GM19043 (cell line): ENCODE data around the gene ATP9B.

Source experiments
- ATAC-seq: cut with Tn5 transposase; IDR thresholded peaks from one replicate; pipeline ENCODE4 v1.9.1; 2021; ENCODE audit warnings: low read depth; ENCODE audit not compliant: unreplicated experiment

The ATP9B gene

GRCh38 chr18:79388043-79388442, 318.8 kb downstream of the ATP9B start:
- no peak for ATAC-seq

DNA sequence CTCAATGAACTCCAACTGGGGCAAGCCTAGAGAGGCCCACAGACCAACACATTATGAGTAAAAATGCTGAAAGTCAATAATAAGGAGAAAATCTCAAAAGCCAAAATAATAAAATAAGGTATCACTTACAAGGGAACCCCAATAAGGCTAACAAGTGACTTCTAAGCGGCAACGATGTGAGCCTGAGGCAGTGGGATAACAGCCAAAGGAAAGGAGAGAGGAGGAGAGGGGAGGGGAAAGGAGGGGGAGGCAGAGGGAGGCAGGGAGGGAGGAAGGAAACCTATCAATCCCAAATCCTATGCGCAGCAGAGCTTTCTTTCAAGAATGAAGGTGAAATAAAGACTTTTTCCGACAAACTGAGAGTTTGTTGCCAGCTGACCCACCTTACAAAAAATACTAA, 320.5 kb downstream of the ATP9B start:
- ATAC-seq, result no peak

DNA sequence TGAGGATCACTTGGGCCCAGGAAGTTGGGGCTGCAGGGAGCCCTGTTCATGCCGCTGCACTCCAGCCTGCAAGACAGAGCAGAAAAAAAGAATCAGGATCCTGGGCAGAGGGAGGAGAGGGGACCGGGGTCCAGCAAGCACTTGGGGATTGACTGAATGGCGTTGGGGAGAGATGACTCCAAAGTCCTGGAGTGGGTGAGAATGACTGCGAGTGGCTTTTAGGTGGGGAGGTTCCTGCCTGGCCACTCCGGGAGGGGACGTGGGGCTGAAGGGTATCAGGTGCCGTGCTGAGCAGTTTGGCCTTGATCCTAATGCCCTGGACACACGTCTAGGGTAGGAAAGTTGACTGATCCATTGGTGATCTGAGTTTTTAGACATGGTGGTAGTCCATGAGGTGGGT, 323.0 kb downstream of the ATP9B start:
- no peak for ATAC-seq

DNA sequence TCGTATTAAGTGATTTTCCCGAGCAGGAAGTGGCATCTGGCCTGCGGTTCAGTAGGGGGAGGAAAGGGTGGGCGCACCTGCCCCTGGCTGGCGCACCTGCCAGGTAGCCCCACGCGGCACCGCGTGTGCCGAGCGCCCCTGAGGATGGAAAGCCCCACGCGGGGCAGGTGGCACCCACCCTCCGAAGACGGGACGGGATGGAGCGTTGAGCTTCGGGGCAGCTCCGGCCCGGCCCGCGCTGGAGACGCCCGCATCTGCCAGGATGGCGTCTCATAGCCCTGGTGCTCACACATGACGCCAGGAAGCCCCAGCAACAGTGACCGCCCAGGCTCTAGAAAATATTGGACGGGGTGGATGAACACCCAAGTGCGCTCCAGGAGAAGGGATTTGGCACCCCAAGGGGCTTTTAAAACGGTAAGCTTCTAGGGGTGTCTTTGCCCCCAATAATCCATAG, 324.0 kb downstream of the ATP9B start:
- no peak for ATAC-seq

DNA sequence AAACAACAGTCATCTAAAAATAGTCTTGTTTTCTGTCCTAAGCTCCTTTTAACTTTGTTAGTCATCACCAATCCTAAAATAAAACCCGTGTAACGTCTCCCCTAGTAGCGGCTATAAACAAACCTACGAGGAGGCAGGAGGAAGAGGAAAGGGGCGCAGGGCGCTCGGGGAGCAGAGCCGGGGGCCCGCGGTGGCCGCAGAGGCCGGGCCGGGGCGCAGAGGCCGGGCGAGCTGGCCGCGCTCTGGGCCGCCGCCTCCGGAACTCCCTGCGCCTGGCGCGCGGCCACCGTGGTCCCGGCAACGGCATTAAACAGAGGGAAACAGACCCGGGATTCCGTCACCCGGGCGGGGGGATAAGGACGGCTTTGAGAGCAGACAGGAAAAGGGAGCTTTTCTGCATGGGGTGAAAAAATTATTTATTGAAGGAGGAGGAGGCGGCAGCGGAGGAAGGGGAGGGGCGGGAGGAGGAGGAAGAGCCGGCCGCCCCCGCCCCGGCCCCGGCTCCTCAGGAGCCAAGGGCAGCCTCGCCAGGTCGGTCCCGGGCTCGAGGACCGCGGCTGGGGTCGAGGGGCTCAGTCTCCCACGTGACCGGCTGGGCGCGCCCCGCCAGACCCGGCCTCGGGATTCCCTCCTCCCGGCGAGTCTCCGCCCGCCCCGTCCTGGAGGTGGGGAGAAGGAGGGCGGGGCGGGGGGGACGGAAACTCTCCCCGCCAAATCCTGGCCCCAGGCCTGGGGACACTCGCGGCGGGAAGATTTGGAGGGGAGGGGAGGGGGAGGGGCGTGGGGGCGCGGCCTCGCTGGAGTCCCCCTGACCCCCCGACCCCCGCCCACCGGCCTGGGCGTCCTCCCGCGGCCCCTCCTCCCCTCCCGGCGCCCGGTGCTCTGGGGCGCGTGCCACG, 324.7 kb downstream of the ATP9B start:
- ATAC-seq, result no peak

GRCh38 chr18:79394534-79395307, 325.5 kb downstream of the ATP9B start:
- ATAC-seq, result no peak

DNA sequence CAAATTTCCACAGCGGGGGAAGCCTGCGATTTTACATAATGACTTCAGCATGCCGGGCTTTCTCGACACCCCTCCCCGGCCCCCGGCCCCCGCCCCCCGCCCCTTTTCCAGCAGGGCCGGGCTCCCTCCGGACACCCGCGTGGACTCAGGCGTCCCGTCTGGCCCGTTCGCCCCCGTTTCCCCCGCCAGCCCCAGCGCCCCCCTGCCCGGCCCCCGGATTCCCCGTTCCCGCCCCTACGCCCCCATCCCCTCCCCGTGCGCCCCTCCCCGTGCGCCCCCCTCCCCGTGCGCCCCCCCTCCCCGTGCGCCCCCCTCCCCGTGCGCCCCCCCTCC, 326.1 kb downstream of the ATP9B start:
- ATAC-seq, result no peak

- ATAC-seq, result no peak
These were observed 326.7 kb downstream of the ATP9B start, which contains the start of gene NFATC1 for GRCh38 chr18:79395761-79396404. Gene NFATC1, plus strand, starts transcription at chr18:79395930. Its CDS starts 295 bp downstream, at chr18:79396225.

- peak; percentile 29 for ATAC-seq
These were observed 327.4 kb downstream of the ATP9B start for GRCh38 chr18:79396431-79397246.

DNA sequence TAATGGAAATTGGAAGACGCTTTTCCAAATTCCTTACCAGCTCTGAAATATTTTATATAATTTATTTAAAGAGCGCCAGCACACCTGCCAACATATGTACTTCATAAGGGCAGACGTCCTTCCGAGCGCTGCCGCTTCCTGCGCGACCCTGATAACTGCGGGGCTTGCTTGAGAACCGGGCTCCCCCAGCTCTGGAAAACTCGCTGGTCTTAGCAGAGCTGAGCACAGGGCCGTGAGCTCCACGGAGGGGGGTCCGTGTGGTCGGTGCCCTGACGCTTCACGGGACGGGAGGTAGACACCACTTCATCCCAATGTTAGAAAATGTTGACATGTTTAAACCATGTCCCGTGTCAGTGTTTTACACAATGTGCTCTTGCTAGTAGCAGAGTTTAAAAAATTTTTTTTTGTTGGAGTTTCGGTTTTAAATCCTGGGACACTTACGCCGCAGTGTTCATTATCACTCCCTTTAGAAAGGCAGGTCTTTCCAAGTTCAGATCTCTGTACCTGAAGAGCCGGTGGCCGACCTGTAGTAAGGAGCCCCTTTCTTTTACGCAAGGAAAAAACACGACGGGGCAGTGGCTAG, 328.1 kb downstream of the ATP9B start:
- no peak for ATAC-seq

- ATAC-seq, result no peak
These were observed 328.9 kb downstream of the ATP9B start for GRCh38 chr18:79397830-79398761.

GRCh38 chr18:79399275-79400081, 330.3 kb downstream of the ATP9B start:
- no peak for ATAC-seq

DNA sequence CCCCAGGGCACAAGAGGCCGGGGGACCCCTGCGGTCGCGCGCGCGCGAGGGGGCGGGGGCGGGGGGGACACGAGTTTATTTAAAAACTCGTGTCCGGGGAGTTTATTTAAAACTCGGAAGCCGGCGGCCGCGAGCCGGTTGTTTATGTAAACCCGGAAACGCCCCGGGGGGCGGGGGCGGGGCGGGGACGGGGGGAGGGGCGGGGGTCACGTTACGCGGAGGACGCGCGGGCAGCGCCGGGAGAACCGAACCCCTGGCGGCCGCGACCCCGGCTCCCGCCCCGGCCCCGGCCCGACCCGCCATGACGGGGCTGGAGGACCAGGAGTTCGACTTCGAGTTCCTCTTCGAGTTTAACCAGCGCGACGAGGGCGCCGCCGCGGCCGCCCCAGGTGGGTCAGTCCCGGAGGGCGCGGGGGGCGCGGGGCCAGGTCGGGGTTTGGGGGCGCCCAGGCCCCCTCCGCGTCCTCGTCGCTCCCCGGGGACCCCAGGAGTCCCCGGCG, 330.9 kb downstream of the ATP9B start:
- no peak for ATAC-seq

- ATAC-seq, result no peak
These were observed 331.6 kb downstream of the ATP9B start for GRCh38 chr18:79400591-79401381.

- ATAC-seq, result no peak
These were observed 332.5 kb downstream of the ATP9B start for GRCh38 chr18:79401494-79402208.

- ATAC-seq, result no peak
These were observed 333.0 kb downstream of the ATP9B start for GRCh38 chr18:79402209-79402576.
